ENCODE measurements around the gene TTC21B. TPM values are rescaled to one million over a fixed set of nuclear protein-coding genes. Genes with fewer than 3 reads are reported as not detected.
"Not testable (repeated sequence)": the region's sequence is repeated elsewhere in the genome, so short reads cannot be mapped to it uniquely, and the experiment has no call there.

TTC21B gene
- total RNA-seq, 1 donor from 2014 or later = 91.3 TPM

GRCh38 chr2:165889798-165890197 is 63.8 kb downstream of the TTC21B start:
- FAIRE-seq = no peak
- DNase-seq (ENCODE audit: low spot score in 2 of 2) = no peak

- DNase-seq (ENCODE audit: low spot score in 2 of 2) (no peak), FAIRE-seq (no peak)
These were observed 64.4 kb downstream of the TTC21B start for GRCh38 chr2:165889158-165889557.

- no peak for DNase-seq (ENCODE audit: low spot score in 2 of 2)
- peak; percentile 48 for FAIRE-seq
These were observed 65.4 kb downstream of the TTC21B start for GRCh38 chr2:165888171-165888570.

- DNase-seq (ENCODE audit: low spot score in 2 of 2) = no peak
- FAIRE-seq = no peak
These were observed 67.0 kb downstream of the TTC21B start for GRCh38 chr2:165886487-165887146.

GRCh38 chr2:165877565-165878550 is 75.7 kb downstream of the TTC21B start:
- DNase-seq (ENCODE audit: low spot score in 2 of 2) (no peak), FAIRE-seq (no peak)

GRCh38 chr2:165876712-165877111 is 76.9 kb downstream of the TTC21B start:
- DNase-seq (ENCODE audit: low spot score in 2 of 2) (no peak), FAIRE-seq (no peak)

- no peak for FAIRE-seq
- no peak for DNase-seq (ENCODE audit: low spot score in 2 of 2)
These were observed 77.3 kb downstream of the TTC21B start for GRCh38 chr2:165876269-165876668.

GRCh38 chr2:165874445-165875039 is 79.0 kb downstream of the TTC21B start:
- peak; percentile 91 for FAIRE-seq
- DNase-seq (ENCODE audit: low spot score in 2 of 2) = no peak

GRCh38 chr2:165872101-165872791 is 81.3 kb downstream of the TTC21B start:
- FAIRE-seq = no peak
- DNase-seq (ENCODE audit: low spot score in 2 of 2) = no peak

GRCh38 chr2:165871025-165871424 is 82.6 kb downstream of the TTC21B start:
- FAIRE-seq = no peak
- DNase-seq (ENCODE audit: low spot score in 2 of 2) = no peak

- no peak for DNase-seq (ENCODE audit: low spot score in 2 of 2)
- no peak for FAIRE-seq
These were observed 83.2 kb downstream of the TTC21B start for GRCh38 chr2:165870346-165870745.

GRCh38 chr2:165868211-165868610 is 85.4 kb downstream of the TTC21B start:
- no peak for FAIRE-seq

GRCh38 chr2:165864296-165864695 is 89.3 kb downstream of the TTC21B start:
- FAIRE-seq (no peak), DNase-seq (ENCODE audit: low spot score in 2 of 2) (no peak)

More at GRCh38 chr2:165868211-165868610, 85.4 kb downstream of the TTC21B start:
- DNase-seq (ENCODE audit: low spot score in 2 of 2) = no peak

GRCh38 chr2:165863810-165864261 is 89.7 kb downstream of the TTC21B start:
- no peak for FAIRE-seq
- DNase-seq (ENCODE audit: low spot score in 2 of 2) = peak in 1 of 2 donors; percentile 8

GRCh38 chr2:165861083-165861482 is 92.5 kb downstream of the TTC21B start:
- DNase-seq (ENCODE audit: low spot score in 2 of 2); FAIRE-seq: not testable (repeated sequence)

- FAIRE-seq; DNase-seq (ENCODE audit: low spot score in 2 of 2): not testable (repeated sequence)
These were observed 93.9 kb downstream of the TTC21B start for GRCh38 chr2:165859723-165860122.

- FAIRE-seq = no peak
- DNase-seq (ENCODE audit: low spot score in 2 of 2) = no peak
These were observed 95.7 kb downstream of the TTC21B start for GRCh38 chr2:165857876-165858275.

GRCh38 chr2:165852394-165852793 is 101.2 kb downstream of the TTC21B start:
- no peak for DNase-seq (ENCODE audit: low spot score in 2 of 2)
- no peak for FAIRE-seq

- FAIRE-seq (no peak), DNase-seq (ENCODE audit: low spot score in 2 of 2) (no peak)
These were observed 106.6 kb downstream of the TTC21B start for GRCh38 chr2:165847001-165847400.

- FAIRE-seq (no peak), DNase-seq (ENCODE audit: low spot score in 2 of 2) (no peak)
These were observed 107.5 kb downstream of the TTC21B start for GRCh38 chr2:165846056-165846455.

Measured in frontal cortex (tissue), 4 donors.